HFF-Myc (cell line): ENCODE results near the gene TPRX1.

ENCODE experiments used
- DNase-seq: peaks from one replicate; pipeline ENCODE4 v3.0.0-alpha.2; 2011; ENCODE audit warnings: low read depth; ENCODE audit errors: extremely low read depth
- H3K4me3 ChIP-seq: replicated peaks from 2 replicates; pipeline ENCODE4 v1.5.1; 2011; ENCODE audit warnings: low read depth, mild to moderate bottlenecking, control low read depth, low read length
- CTCF ChIP-seq: IDR thresholded peaks from 2 replicates; pipeline ENCODE4 v1.5.1; 2012; ENCODE audit warnings: mild to moderate bottlenecking, low read depth, low read length, control low read depth; ENCODE audit errors: missing control alignments

TPRX1 gene

GRCh38 chr19:47757617-47758442, 46.5 kb downstream of the TPRX1 start:
- TF ChIP-seq CTCF: no peak
- H3K4me3 ChIP-seq: no peak overlapping the region
- no peak for DNase-seq

GRCh38 chr19:47756953-47757608, 47.3 kb downstream of the TPRX1 start:
- no peak for TF ChIP-seq CTCF
- no peak overlapping the region for H3K4me3 ChIP-seq
- no peak for DNase-seq

GRCh38 chr19:47756627-47756929, 47.8 kb downstream of the TPRX1 start:
- TF ChIP-seq CTCF: no peak
- H3K4me3 ChIP-seq: no peak overlapping the region
- DNase-seq: no peak

DNA sequence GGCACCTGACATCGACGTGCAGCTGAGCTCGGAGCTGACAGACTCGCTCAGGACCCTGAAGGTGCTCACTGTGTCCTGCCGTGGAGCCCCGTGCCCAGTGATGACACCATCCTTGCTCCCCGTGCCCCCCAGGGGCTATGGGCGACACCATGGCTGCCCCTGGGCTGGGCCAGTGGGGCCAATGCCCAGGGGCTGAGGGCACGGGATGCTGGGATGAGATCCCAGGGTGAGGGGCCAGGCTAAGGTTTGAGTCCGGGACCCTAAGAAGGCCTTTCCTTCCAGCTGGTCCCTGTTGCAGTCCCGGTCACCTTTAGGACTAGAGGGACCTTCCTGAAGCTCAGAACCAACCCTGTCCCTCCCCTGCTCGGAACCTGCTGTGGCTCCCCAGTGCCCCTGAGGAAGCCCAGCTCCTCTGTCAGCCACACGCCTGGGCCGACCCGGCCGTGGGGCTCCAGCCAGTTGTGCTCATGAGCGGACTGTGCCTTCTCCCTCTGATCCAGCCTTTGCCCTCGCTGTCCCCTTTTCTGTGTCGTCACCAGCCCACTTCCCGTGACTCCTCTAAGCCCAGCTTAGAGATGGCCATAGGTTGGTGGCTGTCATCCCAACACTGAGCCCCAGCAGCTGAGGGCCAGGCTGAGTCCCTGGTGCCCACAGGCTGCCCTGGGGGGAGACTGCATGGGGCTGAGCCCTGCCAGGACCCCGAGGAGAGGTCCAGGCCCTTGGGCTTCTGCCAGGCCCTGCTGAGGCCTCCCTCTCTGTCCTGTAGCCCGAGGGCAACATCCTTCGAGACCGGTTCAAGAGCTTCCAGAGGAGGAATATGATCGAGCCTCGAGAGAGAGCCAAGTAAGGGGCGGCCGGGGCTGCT, 48.4 kb downstream of the TPRX1 start:
- DNase-seq: no peak
- H3K4me3 ChIP-seq: no peak overlapping the region
- TF ChIP-seq CTCF: no peak

- DNase-seq: no peak
- H3K4me3 ChIP-seq: no peak overlapping the region
- no peak for TF ChIP-seq CTCF
Observed at GRCh38 chr19:47755065-47755761, 49.1 kb downstream of the TPRX1 start.
